IPS-20b (cell line): ENCODE results near the gene USE1.

Experiments used
- H3K27ac ChIP-seq: one replicate; pipeline ENCODE4 v1.5.1; 2013; ENCODE audit warnings: low read length
- H3K27me3 ChIP-seq: 2 replicates; pipeline ENCODE4 v1.6.1; 2013; ENCODE audit warnings: mild to moderate bottlenecking, low read length, inconsistent platforms; ENCODE audit not compliant: insufficient read depth
- H3K36me3 ChIP-seq: 2 replicates; pipeline ENCODE4 v1.6.1; 2013; ENCODE audit warnings: low read depth, mild to moderate bottlenecking, inconsistent platforms, low read length, moderate library complexity; ENCODE audit not compliant: insufficient read depth
- H3K4me1 ChIP-seq: 2 replicates; pipeline ENCODE4 v1.6.1; 2013; ENCODE audit warnings: mild to moderate bottlenecking, control low read depth, inconsistent platforms, low read length, moderate library complexity; ENCODE audit not compliant: insufficient read depth
- H3K4me3 ChIP-seq: 2 replicates; pipeline ENCODE4 v1.5.1; 2013; ENCODE audit warnings: mild to moderate bottlenecking, low read length, inconsistent platforms
- H3K9ac ChIP-seq: 2 replicates; pipeline ENCODE4 v1.6.1; 2013; ENCODE audit warnings: low read depth, mild to moderate bottlenecking, inconsistent platforms, low read length, moderate library complexity
- H3K9me3 ChIP-seq: 2 replicates; pipeline ENCODE4 v1.6.1; 2013; ENCODE audit warnings: mild to moderate bottlenecking, low read depth, low read length, inconsistent platforms; ENCODE audit not compliant: insufficient read depth

The USE1 gene

GRCh38 chr19:17226002-17226933 is 11.1 kb downstream of the USE1 start, which contains the start of gene OCEL1:
Gene OCEL1, plus strand, starts transcription at chr19:17226226. Its CDS starts 22 bp downstream, at chr19:17226248.
- Histone ChIP-seq H3K9me3 (no peaks in the 10 kb centered on the region), H3K4me3 (peak within 1 kb of the TSS; percentile 71), H3K9ac (peak within 1 kb of the TSS; percentile 71; the same call in 1 of the 2 replicates), H3K36me3 (peaks cover 15% of the 10 kb centered on the region), H3K27ac (no peak within 1 kb of the TSS), H3K27me3 (no peaks in the 10 kb centered on the region), H3K4me1 (no peaks in the 10 kb centered on the region)

GRCh38 chr19:17227798-17228367 is 12.7 kb downstream of the USE1 start:
- no peak overlapping the region for H3K4me3 ChIP-seq
- H3K4me1 ChIP-seq, result no peaks in the 10 kb centered on the region
- H3K9ac ChIP-seq, result no peak overlapping the region
- no peak overlapping the region for H3K27ac ChIP-seq
- no peaks in the 10 kb centered on the region for H3K9me3 ChIP-seq
- no peaks in the 10 kb centered on the region for H3K27me3 ChIP-seq
- H3K36me3 ChIP-seq, result peaks cover 31% of the 10 kb centered on the region

- no peaks in the 10 kb centered on the region for H3K27me3 ChIP-seq
- peaks cover 5% of the 10 kb centered on the region; the same call in 1 of the 2 replicates for H3K4me1 ChIP-seq
- no peaks in the 10 kb centered on the region for H3K9me3 ChIP-seq
- H3K36me3 ChIP-seq, result peaks cover 45% of the 10 kb centered on the region
- H3K27ac ChIP-seq, result no peak overlapping the region
- H3K4me3 ChIP-seq, result no peak overlapping the region
- no peak overlapping the region for H3K9ac ChIP-seq
These were observed 14.7 kb downstream of the USE1 start for GRCh38 chr19:17229890-17230289.

GRCh38 chr19:17232258-17232657 is 17.1 kb downstream of the USE1 start:
- Histone ChIP-seq H3K36me3 (peaks cover 51% of the 10 kb centered on the region), H3K9me3 (no peaks in the 10 kb centered on the region), H3K4me3 (no peak overlapping the region), H3K4me1 (peaks cover 10% of the 10 kb centered on the region; the same call in 1 of the 2 replicates), H3K27me3 (no peaks in the 10 kb centered on the region), H3K27ac (no peak overlapping the region), H3K9ac (no peak overlapping the region)

- peaks cover 61% of the 10 kb centered on the region for H3K36me3 ChIP-seq
These were observed 19.7 kb downstream of the USE1 start for GRCh38 chr19:17234911-17235299.

GRCh38 chr19:17235300-17235970 is 20.3 kb downstream of the USE1 start:
- H3K27ac ChIP-seq, result peak overlapping the region; percentile 71
- peak overlapping the region; percentile 90; the same call in 1 of the 2 replicates for H3K9ac ChIP-seq
- no peaks in the 10 kb centered on the region for H3K27me3 ChIP-seq
- peaks cover 10% of the 10 kb centered on the region; the same call in 1 of the 2 replicates for H3K4me1 ChIP-seq
- H3K9me3 ChIP-seq, result no peaks in the 10 kb centered on the region
- H3K36me3 ChIP-seq, result peaks cover 62% of the 10 kb centered on the region
- peak overlapping the region; percentile 85 for H3K4me3 ChIP-seq

More at GRCh38 chr19:17234911-17235299, 19.7 kb downstream of the USE1 start:
- Histone ChIP-seq H3K4me1 (peaks cover 10% of the 10 kb centered on the region; the same call in 1 of the 2 replicates), H3K9me3 (no peaks in the 10 kb centered on the region), H3K27ac (peak overlapping the region; percentile 71), H3K4me3 (peak overlapping the region; percentile 85), H3K9ac (peak overlapping the region; percentile 90; the same call in 1 of the 2 replicates), H3K27me3 (no peaks in the 10 kb centered on the region)

GRCh38 chr19:17235971-17236777 is 21.0 kb downstream of the USE1 start:
- H3K4me1 ChIP-seq, result peaks cover 10% of the 10 kb centered on the region; the same call in 1 of the 2 replicates
- H3K27me3 ChIP-seq, result no peaks in the 10 kb centered on the region
- H3K9ac ChIP-seq, result peak overlapping the region; percentile 90; the same call in 1 of the 2 replicates
- H3K4me3 ChIP-seq, result peak overlapping the region; percentile 85; the same call in 1 of the 2 replicates
- H3K9me3 ChIP-seq, result no peaks in the 10 kb centered on the region
- peak overlapping the region; percentile 71 for H3K27ac ChIP-seq
- H3K36me3 ChIP-seq, result peaks cover 63% of the 10 kb centered on the region

- H3K36me3 ChIP-seq, result peaks cover 58% of the 10 kb centered on the region
- H3K27ac ChIP-seq, result no peak overlapping the region
- no peaks in the 10 kb centered on the region for H3K27me3 ChIP-seq
- no peak overlapping the region for H3K4me3 ChIP-seq
- H3K4me1 ChIP-seq, result peaks cover 10% of the 10 kb centered on the region; the same call in 1 of the 2 replicates
- H3K9me3 ChIP-seq, result no peaks in the 10 kb centered on the region
- H3K9ac ChIP-seq, result no peak overlapping the region
These were observed 21.8 kb downstream of the USE1 start for GRCh38 chr19:17236811-17237543.

GRCh38 chr19:17237747-17238706 is 22.9 kb downstream of the USE1 start:
- Histone ChIP-seq H3K9ac (no peak overlapping the region), H3K4me1 (peaks cover 13% of the 10 kb centered on the region; the same call in 1 of the 2 replicates), H3K9me3 (no peaks in the 10 kb centered on the region), H3K27me3 (no peaks in the 10 kb centered on the region), H3K4me3 (no peak overlapping the region), H3K27ac (no peak overlapping the region), H3K36me3 (peaks cover 48% of the 10 kb centered on the region)
